Measurements from ENCODE around the gene ARIH2. TPM values are rescaled to one million over a fixed set of nuclear protein-coding genes. Genes with fewer than 3 reads are reported as not detected.

Gene ARIH2
- polyA plus RNA-seq, 1 donor (not counting 4 experiments of a cell fraction or from before 2014, with no cell fraction given) = 66.7 TPM

DNA sequence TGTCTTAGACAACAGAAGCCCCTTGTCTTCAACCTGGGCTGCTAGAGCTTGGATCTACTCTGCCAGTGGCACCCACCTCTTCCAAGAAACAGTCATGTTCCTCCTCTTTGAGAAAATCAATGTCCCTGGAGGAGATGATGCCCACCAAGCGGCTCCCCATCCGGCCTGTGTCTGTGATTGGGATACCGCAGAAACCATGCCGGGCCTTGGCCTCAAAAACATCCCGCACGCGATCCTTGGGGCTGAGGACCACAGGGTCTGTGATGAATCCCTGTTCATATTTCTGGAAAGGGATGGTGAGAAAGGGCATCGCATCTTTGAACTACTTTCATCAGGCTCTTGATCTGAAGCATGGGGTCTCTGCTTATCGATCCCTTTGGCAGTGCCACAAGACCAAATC lies 109.0 kb downstream of the ARIH2 start:
- Histone ChIP-seq H3K27me3 (ENCODE audit: control insufficient read depth, extremely low read depth, insufficient read depth, low read length) (no peaks in the 10 kb centered on the region), H3K9me1 (ENCODE audit: control insufficient read depth, extremely low read depth, insufficient read depth, low read length) (peaks cover 3% of the 10 kb centered on the region), H3K27ac (ENCODE audit: control insufficient read depth, insufficient read depth, low read length) (no peak overlapping the region), H3K9me3 (ENCODE audit: control insufficient read depth, low read depth, low read length) (no peaks in the 10 kb centered on the region), H3K4me1 (ENCODE audit: control insufficient read depth, extremely low read depth, insufficient read depth, low read length) (peaks cover 29% of the 10 kb centered on the region), H4K20me1 (ENCODE audit: control insufficient read depth, extremely low read depth, insufficient read depth, low read length) (peaks cover 4% of the 10 kb centered on the region), H3K4me2 (ENCODE audit: control insufficient read depth, extremely low read depth, insufficient read depth, low read depth, low read length) (peak overlapping the region; percentile 85), H3K79me2 (ENCODE audit: control insufficient read depth, insufficient read depth, low read length) (peaks cover 58% of the 10 kb centered on the region), H2AFZ (ENCODE audit: control insufficient read depth, low read length) (no peak overlapping the region), H3K9ac (ENCODE audit: control insufficient read depth, extremely low read depth, insufficient read depth, low read length) (no peak overlapping the region), H3K4me3 (ENCODE audit: control insufficient read depth in 2 of 3, extremely low read depth in 1 of 3, insufficient read depth in 2 of 3, low read depth in 1 of 3, low read length in 3 of 3) (peak overlapping the region in 1 of 3 experiments; percentile 94), H3K36me3 (ENCODE audit: control insufficient read depth in 2 of 2, extremely low read depth in 1 of 2, insufficient read depth in 2 of 2, low read length in 2 of 2) (peaks cover 38 to 61% of the 10 kb centered on the region in 2 experiments)
- dilution Hi-C loops (cut with MboI; ENCODE audit: extremely low pct_ligation_motif_present, low sequenced_read_pairs) = no loop called here
- FAIRE-seq (no peak), DNase-seq (ENCODE audit: low read depth, low spot score) (no peak)
- TF ChIP-seq EZH2 (IDR thresholded peaks at IDR 0.05; ENCODE audit: low read length) = no peak
- TF ChIP-seq, protein P1, sequence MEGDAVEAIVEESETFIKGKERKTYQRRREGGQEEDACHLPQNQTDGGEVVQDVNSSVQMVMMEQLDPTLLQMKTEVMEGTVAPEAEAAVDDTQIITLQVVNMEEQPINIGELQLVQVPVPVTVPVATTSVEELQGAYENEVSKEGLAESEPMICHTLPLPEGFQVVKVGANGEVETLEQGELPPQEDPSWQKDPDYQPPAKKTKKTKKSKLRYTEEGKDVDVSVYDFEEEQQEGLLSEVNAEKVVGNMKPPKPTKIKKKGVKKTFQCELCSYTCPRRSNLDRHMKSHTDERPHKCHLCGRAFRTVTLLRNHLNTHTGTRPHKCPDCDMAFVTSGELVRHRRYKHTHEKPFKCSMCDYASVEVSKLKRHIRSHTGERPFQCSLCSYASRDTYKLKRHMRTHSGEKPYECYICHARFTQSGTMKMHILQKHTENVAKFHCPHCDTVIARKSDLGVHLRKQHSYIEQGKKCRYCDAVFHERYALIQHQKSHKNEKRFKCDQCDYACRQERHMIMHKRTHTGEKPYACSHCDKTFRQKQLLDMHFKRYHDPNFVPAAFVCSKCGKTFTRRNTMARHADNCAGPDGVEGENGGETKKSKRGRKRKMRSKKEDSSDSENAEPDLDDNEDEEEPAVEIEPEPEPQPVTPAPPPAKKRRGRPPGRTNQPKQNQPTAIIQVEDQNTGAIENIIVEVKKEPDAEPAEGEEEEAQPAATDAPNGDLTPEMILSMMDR (optimal IDR thresholded peaks at IDR 0.05 in 1 of 3, IDR thresholded peaks at IDR 0.05 in 1 of 3, conservative IDR thresholded peaks at IDR 0.05 in 1 of 3; ENCODE audit: extremely low read depth in 1 of 3, insufficient read depth in 2 of 3, low read length in 3 of 3) = no peak

DNA sequence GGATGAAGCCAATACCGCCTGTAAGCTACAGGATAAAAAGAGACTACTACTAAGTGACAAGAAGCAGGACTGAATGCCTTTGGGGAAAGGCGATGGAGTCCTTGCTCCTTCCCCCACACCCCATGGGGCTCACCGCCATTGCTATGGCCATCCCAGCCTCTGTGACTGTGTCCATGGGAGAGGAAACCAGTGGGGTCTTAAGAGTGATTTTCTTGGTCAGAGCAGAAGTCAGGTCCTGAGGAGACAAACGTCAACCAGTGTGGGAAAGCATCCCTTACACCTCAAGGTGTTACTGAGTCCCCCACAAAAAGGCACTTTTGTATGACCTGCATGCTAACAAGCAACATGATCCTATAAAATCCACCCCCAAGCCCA lies 109.6 kb downstream of the ARIH2 start:
- peaks cover 22% of the 10 kb centered on the region for H3K4me1 ChIP-seq (ENCODE audit: control insufficient read depth, extremely low read depth, insufficient read depth, low read length)

More for the DNA sequence above, 109.6 kb downstream of the ARIH2 start:
- no peak for FAIRE-seq
- no peaks in the 10 kb centered on the region for H3K9me3 ChIP-seq (ENCODE audit: control insufficient read depth, low read depth, low read length)
- H3K9ac ChIP-seq (ENCODE audit: control insufficient read depth, extremely low read depth, insufficient read depth, low read length) = peak overlapping the region; percentile 93
- H3K4me3 ChIP-seq (ENCODE audit: control insufficient read depth in 2 of 3, extremely low read depth in 1 of 3, insufficient read depth in 2 of 3, low read depth in 1 of 3, low read length in 3 of 3) = peak overlapping the region; percentile 57 to 94 (median 83)
- peaks cover 3% of the 10 kb centered on the region for H3K9me1 ChIP-seq (ENCODE audit: control insufficient read depth, extremely low read depth, insufficient read depth, low read length)
- peaks cover 45 to 66% of the 10 kb centered on the region in 2 experiments for H3K36me3 ChIP-seq (ENCODE audit: control insufficient read depth in 2 of 2, extremely low read depth in 1 of 2, insufficient read depth in 2 of 2, low read length in 2 of 2)
- peaks cover 4% of the 10 kb centered on the region for H4K20me1 ChIP-seq (ENCODE audit: control insufficient read depth, extremely low read depth, insufficient read depth, low read length)
- no peak overlapping the region for H2AFZ ChIP-seq (ENCODE audit: control insufficient read depth, low read length)
- H3K4me2 ChIP-seq (ENCODE audit: control insufficient read depth, extremely low read depth, insufficient read depth, low read depth, low read length) = peak overlapping the region; percentile 85
- peak overlapping the region; percentile 81 for H3K27ac ChIP-seq (ENCODE audit: control insufficient read depth, insufficient read depth, low read length)
- peaks cover 52% of the 10 kb centered on the region for H3K79me2 ChIP-seq (ENCODE audit: control insufficient read depth, insufficient read depth, low read length)
- no peaks in the 10 kb centered on the region for H3K27me3 ChIP-seq (ENCODE audit: control insufficient read depth, extremely low read depth, insufficient read depth, low read length)
- dilution Hi-C loops (cut with MboI; ENCODE audit: extremely low pct_ligation_motif_present, low sequenced_read_pairs) = no loop called here
- DNase-seq (ENCODE audit: low read depth, low spot score) = no peak
- TF ChIP-seq, protein P1 (optimal IDR thresholded peaks at IDR 0.05 in 1 of 3, IDR thresholded peaks at IDR 0.05 in 1 of 3, conservative IDR thresholded peaks at IDR 0.05 in 1 of 3; ENCODE audit: extremely low read depth in 1 of 3, insufficient read depth in 2 of 3, low read length in 3 of 3) = no peak
- no peak for TF ChIP-seq EZH2 (IDR thresholded peaks at IDR 0.05; ENCODE audit: low read length)

All from keratinocyte (primary cell).